IPS DF 6.9 (cell line): ENCODE data around the gene APELA.
"Not testable (repeated sequence)": the region's sequence is repeated elsewhere in the genome, so short reads cannot be mapped to it uniquely, and the experiment has no call there.

Experiments used
- DNase-seq: peaks from one replicate; pipeline ENCODE4 v3.0.0-alpha.2; 2013; ENCODE audit warnings: low read depth, low spot score
- H3K27ac ChIP-seq: one replicate; pipeline ENCODE4 v1.5.1; 2013; ENCODE audit warnings: low read length, control low read depth
- H3K27me3 ChIP-seq: 2 replicates; pipeline ENCODE4 v1.6.1; 2013; ENCODE audit warnings: mild to moderate bottlenecking, low read length; ENCODE audit not compliant: control insufficient read depth, insufficient read depth
- H3K36me3 ChIP-seq: 2 replicates; pipeline ENCODE4 v1.6.1; 2013; ENCODE audit warnings: low read length; ENCODE audit not compliant: control insufficient read depth, insufficient read depth
- H3K4me1 ChIP-seq: 2 replicates; pipeline ENCODE4 v1.6.1; 2013; ENCODE audit warnings: low read length; ENCODE audit not compliant: control insufficient read depth, insufficient read depth
- H3K4me3 ChIP-seq: 2 replicates; pipeline ENCODE4 v1.5.1; 2013; ENCODE audit warnings: mild to moderate bottlenecking, low read length
- H3K9me3 ChIP-seq: 2 replicates; pipeline ENCODE4 v1.6.1; 2013; ENCODE audit warnings: low read length, inconsistent platforms; ENCODE audit not compliant: control insufficient read depth, insufficient read depth
- WGBS: extraction: QIAGEN DNeasy Blood & Tissue Kit; methylation state at CpG from one replicate; pipeline ENCODE4 v1.1.7; 2013; ENCODE audit warnings: mixed read lengths, missing lambda C conversion rate; ENCODE audit not compliant: insufficient read length, insufficient coverage; 5-methylcytosine and 5-hydroxymethylcytosine counted together

The APELA gene

DNA sequence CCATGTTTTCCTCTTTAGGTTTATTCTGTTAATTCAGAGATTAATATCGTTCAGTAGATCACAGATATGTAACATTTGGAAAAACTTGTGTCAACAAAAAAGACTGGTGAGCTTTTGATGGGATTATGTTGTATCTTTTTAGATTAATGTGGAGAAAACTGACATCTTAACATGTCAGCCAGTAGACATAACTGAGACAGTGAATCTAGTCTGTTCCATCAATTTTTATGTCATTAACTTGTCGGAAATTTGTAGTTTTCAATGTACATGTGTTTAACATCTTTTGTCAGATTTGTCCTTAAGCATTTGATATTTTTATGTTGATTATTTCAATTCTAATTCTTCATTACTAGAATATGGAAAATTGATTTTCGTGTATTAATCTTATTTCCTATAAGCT lies 42.0 kb downstream of the APELA start:
- Histone ChIP-seq H3K9me3 (no peaks in the 10 kb centered on the region), H3K4me1 (no peaks in the 10 kb centered on the region; the same call in 1 of the 2 replicates), H3K27ac (no peak overlapping the region), H3K36me3 (no peaks in the 10 kb centered on the region), H3K27me3 (no peaks in the 10 kb centered on the region), H3K4me3 (no peak overlapping the region)
- no CpG with 5 or more reads among the region's 3 CpGs for WGBS
- DNase-seq: no peak

DNA sequence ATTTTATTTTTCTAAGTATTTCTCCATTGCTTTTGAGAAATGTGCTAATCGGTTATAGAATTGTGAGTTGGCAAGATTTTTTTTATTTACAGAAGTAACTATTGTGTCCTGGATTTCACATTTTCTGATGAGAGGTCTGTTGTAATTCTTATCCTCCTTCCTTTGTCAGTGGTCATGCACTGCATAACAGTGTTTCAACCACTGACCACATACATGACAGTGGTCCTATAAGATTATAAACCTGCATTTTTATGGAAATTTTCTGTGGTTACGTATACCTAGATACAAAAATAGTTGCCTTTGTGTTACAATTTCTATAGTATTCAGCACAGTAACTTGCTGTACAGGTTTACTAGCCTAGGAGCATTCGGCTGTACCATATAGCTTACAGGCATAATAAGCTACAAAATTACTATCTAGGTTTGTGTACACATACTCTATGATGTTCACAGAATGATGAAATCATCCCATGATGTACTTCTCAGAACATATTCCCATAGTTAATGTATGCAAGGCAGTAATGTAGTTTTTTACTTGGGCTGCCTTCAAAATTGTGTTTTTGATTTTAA lies 47.8 kb downstream of the APELA start:
- no peak overlapping the region for H3K27ac ChIP-seq
- no peaks in the 10 kb centered on the region for H3K27me3 ChIP-seq
- no peaks in the 10 kb centered on the region for H3K36me3 ChIP-seq
- H3K4me1 ChIP-seq: no peaks in the 10 kb centered on the region; the same call in 1 of the 2 replicates
- no peaks in the 10 kb centered on the region for H3K9me3 ChIP-seq
- no peak overlapping the region for H3K4me3 ChIP-seq
- WGBS: no CpG with 5 or more reads among the region's 3 CpGs
- no peak for DNase-seq

DNA sequence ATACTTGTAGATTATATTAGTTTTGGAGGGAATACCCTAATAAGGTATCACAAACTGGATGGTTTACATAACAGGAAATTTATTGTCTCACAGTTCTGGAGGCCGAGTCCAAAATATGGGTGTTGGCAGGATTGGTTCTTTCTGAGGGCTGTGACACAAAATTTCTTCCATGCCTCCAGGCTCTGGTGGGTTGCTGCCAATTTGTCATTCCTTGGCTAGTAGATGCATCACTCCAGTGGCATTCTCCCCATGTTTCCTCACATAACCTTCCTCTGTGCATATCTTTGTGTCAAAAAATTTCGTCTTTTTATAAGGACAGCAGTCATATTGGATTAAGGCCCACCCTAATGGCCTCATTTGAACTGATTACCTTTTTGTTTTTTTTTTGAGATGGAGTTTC lies 49.3 kb downstream of the APELA start:
- Histone ChIP-seq H3K27me3 (no peaks in the 10 kb centered on the region), H3K9me3 (no peaks in the 10 kb centered on the region), H3K4me1 (no peaks in the 10 kb centered on the region; the same call in 1 of the 2 replicates), H3K4me3 (no peak overlapping the region), H3K27ac (no peak overlapping the region), H3K36me3 (no peaks in the 10 kb centered on the region)
- no peak for DNase-seq
- WGBS: no CpG with 5 or more reads among the region's 2 CpGs

DNA sequence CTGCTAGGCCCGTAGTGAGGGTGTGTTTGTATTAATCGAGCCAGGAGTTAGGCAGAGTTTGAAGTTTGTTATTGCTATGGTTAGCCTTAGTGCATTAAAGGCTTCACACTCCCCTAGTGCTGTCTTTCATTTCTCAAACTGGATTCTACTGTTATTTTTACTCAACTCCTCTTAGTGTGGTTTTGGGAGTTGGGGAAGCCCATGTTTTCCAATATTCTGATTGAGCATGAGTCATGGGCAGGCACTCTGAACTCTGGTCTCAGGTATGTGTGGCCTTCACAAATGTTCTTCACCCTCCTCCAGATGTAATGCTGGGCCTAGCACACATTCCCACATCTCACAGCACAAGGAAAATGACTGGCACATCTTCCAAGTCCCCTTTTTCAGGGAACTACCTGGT lies 50.1 kb downstream of the APELA start:
- no CpG with 5 or more reads among the region's 2 CpGs for WGBS
- DNase-seq, H3K9me3 ChIP-seq, H3K4me3 ChIP-seq, H3K27me3 ChIP-seq, H3K27ac ChIP-seq, H3K36me3 ChIP-seq, H3K4me1 ChIP-seq: not testable (repeated sequence)

DNA sequence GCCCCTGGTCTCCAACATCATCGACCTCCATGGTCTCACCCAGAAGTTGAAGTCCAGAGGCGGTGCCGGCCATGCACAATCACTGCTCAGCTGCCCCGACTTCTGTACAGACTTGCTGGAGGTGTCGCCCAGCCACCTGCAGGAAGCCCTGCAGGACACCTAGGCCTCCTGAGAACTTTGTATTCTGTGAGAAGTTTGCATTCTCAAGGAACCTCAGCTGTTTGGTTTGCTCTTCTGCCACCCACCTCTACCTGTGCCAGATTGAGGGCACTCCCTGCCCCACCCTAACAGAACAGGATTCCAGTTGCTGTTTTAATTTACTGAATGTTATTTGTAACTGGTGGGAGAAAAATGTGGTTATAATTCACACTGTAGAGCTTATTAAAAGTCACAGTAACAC lies 53.7 kb downstream of the APELA start:
- Histone ChIP-seq H3K4me1 (no peaks in the 10 kb centered on the region), H3K27me3 (no peaks in the 10 kb centered on the region; the same call in 1 of the 2 replicates), H3K9me3 (no peaks in the 10 kb centered on the region), H3K4me3 (no peak overlapping the region), H3K27ac (no peak overlapping the region), H3K36me3 (no peaks in the 10 kb centered on the region)
- no CpG with 5 or more reads among the region's 5 CpGs for WGBS
- DNase-seq: no peak

DNA sequence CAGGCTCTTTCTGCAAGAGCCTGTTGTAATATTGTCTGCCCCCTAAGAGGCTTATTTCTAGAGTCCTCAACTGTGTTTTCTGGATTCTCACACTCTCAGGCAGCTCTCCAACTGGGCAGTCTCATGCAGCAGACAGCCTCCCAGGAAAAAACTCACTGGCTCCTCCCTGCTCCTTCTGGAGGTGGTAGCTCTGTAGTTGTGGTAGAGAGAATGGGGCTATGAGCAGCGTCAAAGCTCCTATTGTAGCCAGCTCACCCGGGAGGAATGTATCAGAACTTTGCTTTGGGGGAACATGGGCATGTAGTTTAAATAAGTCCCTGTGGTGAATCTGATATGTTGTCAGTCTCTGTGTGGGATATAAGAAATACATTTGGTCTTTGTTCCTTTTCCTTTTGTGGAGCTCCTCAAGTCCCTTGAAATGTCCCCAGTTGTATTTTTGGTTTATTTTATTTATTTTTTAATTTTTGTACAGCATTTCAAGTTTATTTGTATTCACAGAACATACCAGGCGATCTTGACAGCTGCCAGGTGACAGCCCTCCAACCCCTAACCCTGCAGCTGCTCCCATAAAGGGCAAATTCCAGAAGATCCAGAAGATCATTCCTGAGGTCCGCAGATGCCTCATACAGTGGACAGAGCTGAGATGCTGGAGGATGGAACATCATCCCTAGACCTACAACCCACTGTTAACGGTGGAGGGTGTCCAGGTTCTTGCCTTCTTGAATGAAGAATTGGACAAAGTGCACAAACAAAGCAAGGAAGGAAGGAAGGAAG lies 54.8 kb downstream of the APELA start:
- no peaks in the 10 kb centered on the region for H3K4me1 ChIP-seq
- no peaks in the 10 kb centered on the region for H3K9me3 ChIP-seq
- H3K27me3 ChIP-seq: no peaks in the 10 kb centered on the region; the same call in 1 of the 2 replicates
- WGBS: no CpG with 5 or more reads among the region's 5 CpGs
- no peak overlapping the region for H3K4me3 ChIP-seq
- no peak for DNase-seq
- H3K36me3 ChIP-seq: no peaks in the 10 kb centered on the region
- no peak overlapping the region for H3K27ac ChIP-seq

DNA sequence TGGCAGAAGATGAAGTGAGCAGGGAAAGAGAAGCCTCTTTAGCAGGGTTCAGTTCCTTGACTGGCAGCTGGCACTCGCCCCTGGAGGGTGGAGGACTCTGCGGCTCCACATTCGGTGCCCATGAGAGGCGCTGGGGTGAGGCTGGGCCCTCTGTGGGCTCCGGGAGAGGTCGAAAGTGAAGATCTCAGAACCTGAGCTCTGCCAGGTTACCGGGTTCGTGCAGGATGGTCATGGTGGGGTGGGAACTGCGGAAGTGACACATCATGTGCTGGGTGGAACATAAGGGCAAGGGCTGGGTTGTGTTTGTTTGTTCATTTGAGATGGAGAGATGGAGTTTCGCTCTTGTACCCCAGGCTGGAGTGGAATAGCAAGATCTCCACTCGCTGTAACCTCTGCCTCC lies 56.3 kb downstream of the APELA start:
- H3K27ac ChIP-seq: no peak overlapping the region
- DNase-seq: no peak
- peaks cover 2% of the 10 kb centered on the region; the same call in 1 of the 2 replicates for H3K4me1 ChIP-seq
- no CpG with 5 or more reads among the region's 11 CpGs for WGBS
- no peaks in the 10 kb centered on the region; the same call in 1 of the 2 replicates for H3K27me3 ChIP-seq
- no peaks in the 10 kb centered on the region for H3K9me3 ChIP-seq
- no peak overlapping the region for H3K4me3 ChIP-seq
- H3K36me3 ChIP-seq: no peaks in the 10 kb centered on the region

DNA sequence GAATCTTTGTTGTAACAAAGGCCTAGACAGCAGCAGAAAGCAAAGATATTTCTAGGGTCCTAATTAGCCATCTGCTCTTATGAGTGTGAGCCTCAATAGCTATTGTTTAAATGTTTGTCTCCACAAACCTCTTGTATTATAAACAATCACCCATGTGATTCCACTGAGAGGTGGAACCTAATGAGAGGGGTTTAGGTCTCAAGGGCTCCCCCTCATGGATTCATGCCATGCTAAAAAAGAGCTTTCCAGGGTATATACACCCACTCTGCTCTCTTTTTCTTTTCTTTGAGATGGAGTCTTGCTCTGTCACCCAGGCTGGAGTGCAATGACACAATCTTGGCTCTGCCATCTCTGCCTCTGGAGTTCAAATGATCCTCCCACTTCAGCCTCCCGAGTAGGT lies 58.4 kb downstream of the APELA start:
- WGBS: no CpG with 5 or more reads among the region's 1 CpG
- no peaks in the 10 kb centered on the region for H3K9me3 ChIP-seq
- H3K4me3 ChIP-seq: no peak overlapping the region
- H3K27ac ChIP-seq: no peak overlapping the region
- no peaks in the 10 kb centered on the region; the same call in 1 of the 2 replicates for H3K27me3 ChIP-seq
- peaks cover 2% of the 10 kb centered on the region; the same call in 1 of the 2 replicates for H3K4me1 ChIP-seq
- no peaks in the 10 kb centered on the region for H3K36me3 ChIP-seq
- no peak for DNase-seq

DNA sequence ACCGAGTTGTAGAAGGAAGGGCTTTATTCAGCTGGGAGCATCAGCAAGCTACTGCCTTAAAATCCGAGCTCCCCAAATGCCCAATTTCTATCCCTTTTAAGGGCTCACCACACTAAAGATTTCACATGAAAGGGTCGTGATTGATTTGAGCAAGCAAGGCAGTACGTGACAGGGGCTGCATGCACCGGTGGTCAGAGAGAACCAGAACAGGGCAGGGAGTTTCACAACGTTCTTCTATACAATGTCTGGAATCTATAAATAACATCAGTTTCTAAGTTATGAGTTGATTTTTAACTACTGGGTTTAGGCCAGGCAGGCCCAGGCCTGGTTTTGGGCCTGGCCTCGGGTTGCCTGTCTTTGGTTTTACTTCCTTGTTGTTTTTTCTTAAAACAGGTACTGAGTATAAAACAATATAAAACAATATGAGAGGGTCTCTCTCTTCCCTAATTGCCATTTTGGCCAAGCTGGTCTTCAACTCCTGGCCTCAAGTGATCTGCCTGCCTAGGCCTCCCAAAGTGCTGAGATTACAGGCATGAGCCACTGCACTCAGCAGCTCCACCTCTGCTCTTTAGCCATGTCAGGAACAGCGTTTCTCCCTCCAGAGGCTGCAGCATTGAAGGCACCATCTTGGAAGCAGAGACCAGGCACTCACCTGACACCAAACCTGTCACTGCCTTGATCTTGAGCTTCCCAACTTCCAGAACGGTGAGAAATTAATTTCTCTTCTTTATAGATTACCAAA lies 59.1 kb downstream of the APELA start:
- not testable (repeated sequence) for H3K36me3 ChIP-seq, H3K4me1 ChIP-seq, H3K27me3 ChIP-seq, H3K4me3 ChIP-seq, DNase-seq, H3K27ac ChIP-seq, H3K9me3 ChIP-seq
- WGBS: no CpG with 5 or more reads among the region's 9 CpGs

DNA sequence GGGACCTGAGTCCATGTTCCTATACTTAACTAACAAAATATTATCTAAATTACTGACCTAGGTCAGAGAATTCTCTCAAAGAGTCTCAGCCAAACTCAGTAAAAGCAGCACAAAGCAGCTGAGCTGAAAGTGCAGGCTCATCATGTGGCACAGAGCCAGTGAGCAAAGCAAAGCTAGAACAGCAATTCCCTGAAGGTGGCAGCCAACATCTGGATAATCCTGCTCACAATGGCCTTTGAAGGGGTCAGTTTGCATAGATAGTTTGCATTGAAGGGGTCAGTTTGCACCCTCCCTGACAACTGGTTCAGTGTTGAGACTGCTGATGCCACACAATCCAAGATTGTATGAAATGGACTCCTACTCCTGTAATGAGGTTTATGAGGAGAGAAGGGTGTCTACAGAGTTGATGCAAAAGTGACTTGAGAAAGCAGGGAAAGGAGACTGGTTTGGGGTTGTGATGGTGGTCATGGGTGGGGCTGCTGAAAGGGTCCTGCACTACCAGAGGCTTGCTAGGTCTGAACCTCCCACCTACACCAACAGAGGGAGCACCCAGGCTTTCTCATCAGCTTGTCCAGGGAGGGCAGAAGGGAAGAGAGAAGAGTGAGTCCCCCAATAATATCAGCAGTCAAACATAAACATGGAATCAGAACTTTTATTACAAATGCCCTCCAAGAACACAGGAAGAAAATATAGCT lies 60.7 kb downstream of the APELA start:
- no peak for DNase-seq
- peaks cover 2% of the 10 kb centered on the region; the same call in 1 of the 2 replicates for H3K4me1 ChIP-seq
- H3K9me3 ChIP-seq: no peaks in the 10 kb centered on the region
- no peaks in the 10 kb centered on the region for H3K27me3 ChIP-seq
- H3K36me3 ChIP-seq: no peaks in the 10 kb centered on the region
- no peak overlapping the region for H3K4me3 ChIP-seq
- H3K27ac ChIP-seq: no peak overlapping the region
